NCI-H2107 (cell line): ENCODE results near the gene WSB1.
"Not testable (repeated sequence)": the region's sequence is repeated elsewhere in the genome, so short reads cannot be mapped to it uniquely, and the experiment has no call there.

Source experiments
- DNase-seq: peaks from one replicate; lab custom pipeline; 2025; lab: John Stamatoyannopoulos, UW

WSB1 gene

DNA sequence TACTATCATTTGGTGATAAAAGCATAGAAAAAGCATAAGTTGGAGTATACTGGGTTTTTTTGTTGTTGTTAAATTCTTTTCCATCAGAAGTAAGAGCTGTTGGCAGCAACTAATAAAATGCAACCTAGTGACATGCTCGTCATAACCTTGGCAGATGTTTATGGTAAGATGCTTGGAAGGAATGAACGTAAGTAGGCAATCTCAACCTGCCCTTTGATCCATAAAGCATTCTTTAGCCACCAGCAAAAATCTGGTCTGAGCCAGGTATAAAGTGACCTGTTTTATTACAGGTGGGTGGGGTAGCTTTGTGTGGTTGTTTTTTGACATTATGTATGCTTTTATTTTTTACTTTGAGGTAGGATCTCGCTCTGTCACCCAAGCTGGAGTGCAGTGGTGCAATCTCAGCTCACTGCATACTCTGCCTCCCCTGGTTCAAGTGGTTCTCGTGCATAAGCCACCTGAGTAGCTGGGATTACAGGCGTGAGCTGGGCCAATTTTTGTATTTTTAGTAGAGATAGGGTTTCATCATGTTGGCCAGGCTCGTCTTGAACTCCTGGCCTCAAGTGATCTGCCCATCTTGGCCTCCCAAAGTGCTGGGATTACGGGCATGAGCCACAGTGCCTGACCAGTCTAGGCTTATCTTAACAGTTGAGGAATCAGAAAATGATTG, 22.0 kb downstream of the WSB1 start:
- no peak for DNase-seq

DNA sequence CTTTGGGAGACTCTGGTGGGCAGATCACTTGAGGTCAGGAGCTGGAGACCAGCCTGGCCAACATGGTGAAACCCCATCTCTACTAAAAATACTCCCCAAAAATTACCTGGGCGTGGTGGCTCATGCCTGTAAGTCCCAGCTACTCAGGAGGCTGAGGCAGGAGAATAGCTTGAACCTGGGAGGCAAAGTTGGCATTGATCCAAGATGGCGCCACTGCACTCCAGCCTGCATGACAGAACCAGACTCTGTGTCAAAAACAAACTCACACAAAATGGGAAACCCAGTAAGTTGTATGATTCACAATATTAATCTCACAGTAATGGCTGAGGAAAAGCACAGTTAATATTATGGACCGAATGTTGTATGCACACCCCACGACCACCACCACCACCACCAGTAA, 24.3 kb downstream of the WSB1 start:
- no peak for DNase-seq

DNA sequence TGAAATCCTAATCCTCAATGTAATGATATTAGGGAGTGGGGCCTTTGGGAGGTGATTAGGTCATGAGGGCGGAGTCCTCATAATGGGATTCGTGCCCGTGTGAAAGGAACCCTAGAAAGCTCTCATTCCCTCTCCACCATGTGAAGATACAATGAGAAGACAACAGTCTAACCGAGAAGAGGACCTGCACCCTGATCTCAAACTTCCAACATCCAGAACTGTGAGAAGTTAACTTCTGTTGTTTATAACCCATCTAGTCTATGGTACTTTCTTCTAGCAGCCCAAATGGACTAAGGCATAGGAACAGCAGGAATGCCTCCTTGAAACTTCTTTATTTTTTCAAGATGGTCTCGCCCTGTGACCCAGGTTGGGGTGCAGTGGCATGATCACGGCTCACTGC, 24.7 kb downstream of the WSB1 start:
- DNase-seq, result no peak

- DNase-seq, result no peak
Observed at GRCh38 chr17:27319541-27320221, 25.8 kb downstream of the WSB1 start.

DNA sequence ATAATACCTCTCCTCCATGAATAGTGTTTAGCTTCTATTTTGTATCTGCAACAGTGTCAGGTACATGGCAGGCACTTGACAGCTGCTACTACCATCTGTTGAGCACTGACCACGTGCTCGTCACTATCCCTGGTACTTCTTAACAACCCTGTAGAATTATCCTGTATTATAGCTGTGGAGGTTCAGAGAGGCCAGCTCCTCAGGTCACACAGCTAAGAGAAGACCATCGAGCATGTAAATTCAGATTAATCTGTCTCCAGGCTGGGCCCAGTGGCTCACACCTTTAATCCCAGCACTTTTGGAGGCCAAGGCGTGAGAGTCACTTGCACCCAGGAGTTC, 26.3 kb downstream of the WSB1 start:
- DNase-seq, result no peak

DNA sequence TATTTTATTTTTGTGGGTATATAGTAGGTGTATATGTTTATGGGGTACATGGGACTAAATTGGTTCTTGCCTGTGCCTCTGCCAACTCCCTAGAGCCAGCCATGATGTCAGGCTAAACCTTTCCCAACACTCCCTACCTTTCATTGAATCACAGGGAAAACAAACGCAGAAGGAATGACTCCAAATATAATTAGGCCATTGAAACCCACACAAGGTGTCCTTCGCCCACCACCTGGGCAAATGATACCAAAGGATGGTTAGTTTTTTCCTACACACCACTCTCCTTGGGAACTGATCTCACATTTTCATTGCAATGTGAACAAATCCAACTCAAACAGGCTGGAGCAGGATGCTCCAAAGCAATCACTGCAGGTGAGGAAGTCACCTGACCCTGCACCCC, 27.5 kb downstream of the WSB1 start:
- DNase-seq, result no peak

GRCh38 chr17:27322026-27322425, 28.1 kb downstream of the WSB1 start:
- DNase-seq, result no peak

DNA sequence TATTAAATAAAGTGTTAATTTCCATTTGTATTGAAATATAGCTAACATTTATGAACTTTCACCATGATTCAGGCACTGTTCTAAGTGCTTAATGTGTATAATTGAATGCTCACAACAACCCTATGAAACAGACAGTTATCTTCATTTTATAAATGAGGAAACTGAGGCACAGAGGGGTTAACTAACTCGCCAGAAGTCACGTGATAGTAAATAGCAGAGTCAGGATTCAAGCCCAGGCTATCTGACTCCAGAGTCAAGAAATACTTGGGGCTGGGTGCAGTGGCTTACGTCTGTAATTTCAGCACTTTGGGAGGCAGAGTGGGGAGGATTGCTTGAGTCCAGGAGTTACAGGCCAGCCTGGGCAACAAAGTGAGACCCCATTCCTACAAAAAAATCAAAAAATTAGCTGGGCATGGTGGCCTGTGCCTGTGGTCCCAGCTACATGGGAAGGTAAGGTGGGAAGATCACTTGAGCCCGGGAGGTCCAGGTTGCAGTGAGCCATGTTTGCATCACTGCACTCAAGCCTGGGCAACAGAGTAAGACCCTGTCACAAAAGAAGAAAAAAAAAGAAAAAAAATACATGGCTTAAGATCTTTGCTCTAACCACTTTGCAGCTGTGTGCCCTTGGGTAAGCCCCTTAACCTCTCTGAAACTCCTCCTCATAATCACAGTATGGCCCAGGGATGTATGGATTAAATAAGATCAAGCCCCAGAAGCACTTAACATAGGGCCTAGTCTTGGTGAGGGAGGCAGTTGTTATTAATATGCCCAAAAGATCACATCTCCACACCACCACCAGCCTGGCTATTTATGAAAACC, 29.0 kb downstream of the WSB1 start:
- no peak for DNase-seq

DNA sequence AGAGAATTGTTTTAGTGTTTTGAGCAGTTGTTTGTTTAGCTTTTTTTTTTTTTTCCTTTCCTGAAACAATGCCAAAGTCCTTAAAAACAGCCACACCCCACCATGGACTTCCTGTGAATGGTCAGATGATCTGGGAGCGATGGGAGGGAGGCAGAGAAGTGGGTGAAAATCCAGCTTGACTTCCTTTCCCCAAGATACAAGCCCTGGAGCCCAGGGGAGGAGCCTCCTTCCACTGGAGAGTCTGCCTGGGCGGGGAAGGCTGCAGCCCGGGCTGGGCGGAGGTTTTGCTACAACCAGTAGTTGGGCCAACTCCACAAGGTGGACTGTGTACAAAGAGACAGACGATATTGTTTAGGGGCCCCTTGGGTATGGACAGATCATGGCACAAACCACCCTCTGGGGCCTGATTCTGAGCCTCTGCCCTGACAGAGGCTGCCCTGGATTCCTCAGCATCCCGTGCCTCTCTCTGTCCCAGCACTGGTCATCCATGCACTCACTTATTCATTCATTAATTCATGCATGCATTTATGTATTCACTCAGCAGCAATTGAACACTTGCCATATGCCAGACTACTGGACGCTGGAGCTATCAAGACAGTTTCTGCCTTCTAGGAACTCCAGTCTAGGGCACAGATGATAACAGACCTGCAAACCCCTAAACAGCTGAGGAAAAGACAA, 29.8 kb downstream of the WSB1 start:
- DNase-seq, result no peak

- no peak for DNase-seq
Observed at GRCh38 chr17:27324771-27325339, 30.9 kb downstream of the WSB1 start.

DNA sequence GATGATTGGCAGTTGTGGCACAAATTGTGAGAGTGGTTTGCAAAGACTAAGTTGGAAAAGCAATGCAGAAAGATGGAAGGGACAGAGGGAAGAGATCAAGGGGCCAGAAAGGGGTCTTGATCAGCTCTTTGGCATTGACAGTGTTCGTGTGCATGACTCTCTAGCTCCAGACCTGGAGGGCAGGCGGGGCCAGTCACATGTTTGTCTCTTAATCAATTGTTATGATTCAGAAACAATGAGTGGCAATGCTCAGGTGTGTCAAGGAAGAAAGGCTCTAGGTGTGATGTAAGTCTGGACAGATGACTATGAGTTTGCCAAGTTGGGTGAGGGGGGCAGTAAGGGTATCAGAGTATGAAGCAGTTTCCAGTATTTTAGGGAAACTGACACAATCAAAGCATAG, 32.1 kb downstream of the WSB1 start:
- DNase-seq, result no peak

DNA sequence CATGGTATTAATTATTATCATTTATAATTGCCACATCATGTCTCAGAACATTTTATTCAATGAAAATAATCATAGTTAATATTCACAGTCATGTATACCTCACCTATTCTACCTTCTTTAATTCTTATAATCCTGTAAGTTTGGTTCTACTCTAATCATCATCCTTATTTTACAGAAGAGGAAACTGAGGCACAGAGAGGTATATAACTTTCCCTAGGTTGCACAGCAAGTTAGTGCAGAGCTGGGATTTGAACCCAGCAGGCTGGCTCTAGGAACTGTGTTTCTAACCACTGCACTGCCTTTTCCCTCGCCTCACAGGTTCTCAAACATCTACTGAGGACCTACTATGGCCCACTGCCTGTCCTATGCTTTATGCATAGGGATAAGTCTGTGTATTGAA, 32.7 kb downstream of the WSB1 start:
- no peak for DNase-seq

DNA sequence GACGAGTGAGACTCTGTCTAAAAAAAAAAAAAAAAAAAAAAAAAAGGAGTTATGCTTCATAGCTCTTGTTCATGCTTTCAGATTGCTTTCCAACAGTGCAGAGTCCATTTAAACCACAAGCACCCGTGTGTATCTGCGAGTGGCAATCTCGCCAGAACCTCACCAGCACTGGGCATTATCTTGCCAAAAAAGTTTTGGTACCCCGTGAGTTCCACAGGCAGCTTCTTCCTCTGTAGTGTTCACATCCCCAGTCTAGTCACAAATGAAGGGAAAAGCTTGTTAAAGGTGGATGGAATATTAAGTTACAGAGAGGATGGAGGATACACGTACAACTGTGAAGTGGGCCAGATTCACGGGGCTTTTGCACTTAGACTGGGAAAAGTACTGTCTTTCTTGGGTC, 33.5 kb downstream of the WSB1 start:
- DNase-seq, result no peak

DNA sequence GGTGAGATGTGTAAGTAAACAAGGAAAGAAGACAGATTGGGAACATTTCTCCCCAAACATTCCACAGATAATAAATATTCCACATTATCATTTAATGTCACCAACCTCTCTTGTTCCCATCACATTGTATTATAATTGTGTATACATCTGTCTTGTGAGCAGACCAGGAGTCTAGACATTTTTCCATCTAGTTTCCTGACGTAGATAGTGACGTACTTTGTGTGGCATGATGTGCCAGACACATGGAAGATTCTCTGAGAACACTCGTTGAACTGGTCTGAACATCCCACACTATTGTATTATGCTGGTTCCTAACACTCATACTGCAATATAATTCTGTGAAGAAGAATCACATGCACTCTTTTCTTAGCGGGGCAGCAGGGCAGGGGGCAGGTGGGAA, 34.0 kb downstream of the WSB1 start:
- no peak for DNase-seq

DNA sequence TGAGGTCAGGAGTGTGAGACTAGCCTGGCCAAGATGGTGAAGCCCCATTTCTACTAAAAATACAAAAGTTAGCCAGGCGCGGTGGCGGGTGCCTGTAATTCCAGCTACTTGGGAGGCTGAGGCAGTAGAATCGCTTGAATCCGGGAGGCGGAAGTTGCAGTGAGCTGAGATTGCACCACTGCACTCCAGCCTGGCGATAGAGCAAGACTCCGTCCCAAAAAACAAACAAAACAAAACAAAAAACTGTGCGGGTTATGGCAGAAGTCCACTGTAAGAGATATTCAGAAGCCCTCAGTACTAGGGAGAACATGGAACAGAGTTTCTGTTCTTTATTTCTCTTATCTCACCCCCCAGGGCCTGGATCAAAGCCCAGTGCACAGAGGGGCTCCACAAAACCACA, 34.8 kb downstream of the WSB1 start:
- not testable (repeated sequence) for DNase-seq

GRCh38 chr17:27329146-27329805, 35.4 kb downstream of the WSB1 start:
- no peak for DNase-seq

DNA sequence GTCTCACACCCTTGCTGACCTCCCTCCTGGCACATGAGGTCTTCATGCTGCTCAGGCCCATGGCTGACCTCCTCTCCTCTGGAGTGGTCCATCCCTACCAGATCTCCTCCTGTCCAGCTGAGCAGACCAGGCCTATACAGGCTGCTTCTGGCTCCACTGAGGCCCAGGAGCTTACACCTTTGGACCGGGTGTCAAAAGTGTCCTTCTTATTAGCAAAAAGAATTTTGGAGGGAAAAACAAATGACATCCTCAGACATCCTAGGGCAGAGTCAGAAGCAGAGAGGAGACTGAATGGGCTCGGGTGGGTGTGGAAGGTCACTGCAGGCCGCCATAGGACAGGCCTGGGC, 38.1 kb downstream of the WSB1 start:
- no peak for DNase-seq

GRCh38 chr17:27332485-27333409, 38.8 kb downstream of the WSB1 start:
- DNase-seq, result peak; percentile 86

- DNase-seq, result no peak
Observed at GRCh38 chr17:27333410-27333980, 39.6 kb downstream of the WSB1 start.

DNA sequence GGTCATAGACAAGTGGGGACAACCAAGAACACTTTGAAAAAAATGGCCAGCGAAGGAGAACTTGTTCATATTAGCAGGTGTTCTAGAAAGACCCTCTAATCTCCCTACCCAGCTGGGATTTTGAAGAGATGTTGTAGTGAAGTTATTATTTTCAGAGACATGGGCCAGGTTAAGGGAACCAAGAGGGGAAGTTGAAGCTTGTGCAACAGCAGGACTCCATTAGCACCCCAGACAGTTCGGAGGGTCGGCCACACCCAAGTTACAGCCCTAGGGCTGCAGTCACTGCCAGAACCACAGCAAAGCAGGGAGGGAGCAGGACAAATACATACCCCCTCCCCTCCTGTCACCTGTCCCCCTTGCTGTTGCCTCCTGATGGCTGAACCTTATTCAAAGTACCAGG, 42.3 kb downstream of the WSB1 start:
- no peak for DNase-seq
